Measurements from ENCODE around the gene KLHDC7A.

Gene KLHDC7A

GRCh38 chr1:18508084-18508483 is 27.4 kb downstream of the KLHDC7A start:
- no peak for DNase-seq (ENCODE audit: low read depth in 2 of 2)

- DNase-seq (ENCODE audit: low read depth in 2 of 2) = no peak
Measured at GRCh38 chr1:18511149-18511873, 30.6 kb downstream of the KLHDC7A start.

GRCh38 chr1:18511874-18512150 is 31.1 kb downstream of the KLHDC7A start:
- no peak for DNase-seq (ENCODE audit: low read depth in 2 of 2)

- no peak for DNase-seq (ENCODE audit: low read depth in 2 of 2)
Measured at GRCh38 chr1:18512883-18513282, 32.2 kb downstream of the KLHDC7A start.

GRCh38 chr1:18513995-18514394 is 33.3 kb downstream of the KLHDC7A start:
- no peak for DNase-seq (ENCODE audit: low read depth in 2 of 2)

GRCh38 chr1:18515120-18515667 is 34.5 kb downstream of the KLHDC7A start:
- DNase-seq (ENCODE audit: low read depth in 2 of 2) = no peak

- DNase-seq (ENCODE audit: low read depth in 2 of 2) = no peak
Measured at GRCh38 chr1:18516473-18516872, 35.7 kb downstream of the KLHDC7A start.

GRCh38 chr1:18526436-18527275 is 45.9 kb downstream of the KLHDC7A start:
- no peak for DNase-seq (ENCODE audit: low read depth in 2 of 2)

GRCh38 chr1:18527514-18527913 is 46.8 kb downstream of the KLHDC7A start:
- no peak for DNase-seq (ENCODE audit: low read depth in 2 of 2)

- no peak for DNase-seq (ENCODE audit: low read depth in 2 of 2)
Measured at GRCh38 chr1:18527921-18528320, 47.2 kb downstream of the KLHDC7A start.

- DNase-seq (ENCODE audit: low read depth in 2 of 2) = no peak
Measured at GRCh38 chr1:18528616-18529015, 47.9 kb downstream of the KLHDC7A start.

- DNase-seq (ENCODE audit: low read depth in 2 of 2) = no peak
Measured at GRCh38 chr1:18529714-18530113, 49.0 kb downstream of the KLHDC7A start.

GRCh38 chr1:18530587-18531502 is 50.1 kb downstream of the KLHDC7A start:
- DNase-seq (ENCODE audit: low read depth in 2 of 2) = no peak

- no peak for DNase-seq (ENCODE audit: low read depth in 2 of 2)
Measured at GRCh38 chr1:18531503-18531845, 50.7 kb downstream of the KLHDC7A start.

GRCh38 chr1:18532390-18533170 is 51.9 kb downstream of the KLHDC7A start:
- DNase-seq (ENCODE audit: low read depth in 2 of 2) = no peak

- no peak for DNase-seq (ENCODE audit: low read depth in 2 of 2)
Measured at GRCh38 chr1:18533259-18533658, 52.5 kb downstream of the KLHDC7A start.

- no peak for DNase-seq (ENCODE audit: low read depth in 2 of 2)
Measured at GRCh38 chr1:18534810-18535205, 54.1 kb downstream of the KLHDC7A start.
